Measurements from ENCODE around the gene ZNF77.

The ZNF77 gene

GRCh38 chr19:2933490-2933910, 11.3 kb downstream of the ZNF77 start:
- CTCF ChIA-PET, result no interaction called here
- POLR2A ChIA-PET, result no interaction called here
- TF ChIP-seq NFRKB (IDR thresholded peaks at IDR 0.05) (peak; percentile 47; the same call in 1 of the 2 replicates), L3MBTL2 (conservative IDR thresholded peaks at IDR 0.05) (peak; percentile 24), FOXM1 (IDR thresholded peaks at IDR 0.05; ENCODE audit: borderline replicate concordance) (no peak)
- DNase-seq (ENCODE audit: extremely low spot score), result no peak

GRCh38 chr19:2927032-2927430, 17.7 kb downstream of the ZNF77 start:
- CTCF ChIA-PET, result no interaction called here

GRCh38 chr19:2926341-2927031, 18.3 kb downstream of the ZNF77 start:
- CTCF ChIA-PET, result no interaction called here
- POLR2A ChIA-PET, result no interaction called here
- TF ChIP-seq CTBP1 (IDR thresholded peaks at IDR 0.05; ENCODE audit: borderline replicate concordance) (no peak), TARDBP (IDR thresholded peaks at IDR 0.05) (no peak), ELF4 (IDR thresholded peaks at IDR 0.05) (no peak), L3MBTL2 (conservative IDR thresholded peaks at IDR 0.05) (no peak), LEF1 (IDR thresholded peaks at IDR 0.05; ENCODE audit: borderline replicate concordance) (no peak), HDGF (IDR thresholded peaks at IDR 0.05; ENCODE audit: borderline replicate concordance) (no peak), FOXM1 (IDR thresholded peaks at IDR 0.05; ENCODE audit: borderline replicate concordance) (no peak)
- DNase-seq (ENCODE audit: extremely low spot score), result no peak

More at GRCh38 chr19:2927032-2927430, 17.7 kb downstream of the ZNF77 start:
- no peak for DNase-seq (ENCODE audit: extremely low spot score)
- no peak for TF ChIP-seq LEF1 (IDR thresholded peaks at IDR 0.05; ENCODE audit: borderline replicate concordance)
- no peak for TF ChIP-seq FOXK2 (IDR thresholded peaks at IDR 0.05)
- no peak for TF ChIP-seq SP1 (IDR thresholded peaks at IDR 0.05)
- no peak for TF ChIP-seq FOXA1 (IDR thresholded peaks at IDR 0.05)
- POLR2A ChIA-PET, result no interaction called here

- CTCF ChIA-PET, result no interaction called here
- POLR2A ChIA-PET, result interaction anchor here (2.0 kb wide), 1 partner anchor 23 kb away, joined by 11 read pairs; the partner anchor contains the start of gene ZNF57
- DNase-seq (ENCODE audit: extremely low spot score), result no peak
- TF ChIP-seq NFRKB (IDR thresholded peaks at IDR 0.05) (no peak), SUZ12 (IDR thresholded peaks at IDR 0.05) (no peak), FOXM1 (IDR thresholded peaks at IDR 0.05; ENCODE audit: borderline replicate concordance) (no peak), HDGF (IDR thresholded peaks at IDR 0.05; ENCODE audit: borderline replicate concordance) (no peak), L3MBTL2 (conservative IDR thresholded peaks at IDR 0.05) (no peak), PKNOX1 (IDR thresholded peaks at IDR 0.05) (no peak), FOXA1 (IDR thresholded peaks at IDR 0.05) (no peak), BHLHE40 (IDR thresholded peaks at IDR 0.05; ENCODE audit: borderline replicate concordance) (no peak), LEF1 (IDR thresholded peaks at IDR 0.05; ENCODE audit: borderline replicate concordance) (no peak), ZNF384 (IDR thresholded peaks at IDR 0.05) (no peak)
Measured at GRCh38 chr19:2923510-2923909, 21.3 kb downstream of the ZNF77 start.

- CTCF ChIA-PET, result no interaction called here
- no peak for DNase-seq (ENCODE audit: extremely low spot score)
- TF ChIP-seq LEF1 (IDR thresholded peaks at IDR 0.05; ENCODE audit: borderline replicate concordance) (no peak), HDGF (IDR thresholded peaks at IDR 0.05; ENCODE audit: borderline replicate concordance) (no peak), ZNF384 (IDR thresholded peaks at IDR 0.05) (no peak), ARNT (IDR thresholded peaks at IDR 0.05) (no peak), ELF4 (IDR thresholded peaks at IDR 0.05) (no peak), FOXA1 (IDR thresholded peaks at IDR 0.05) (no peak), FOXM1 (IDR thresholded peaks at IDR 0.05; ENCODE audit: borderline replicate concordance) (no peak)
- POLR2A ChIA-PET, result interaction anchor here (2.0 kb wide), 1 partner anchor 22 kb away, joined by 11 read pairs; the partner anchor contains the start of gene ZNF57
Measured at GRCh38 chr19:2922987-2923386, 21.8 kb downstream of the ZNF77 start.

- POLR2A ChIA-PET, result no interaction called here
- no peak for DNase-seq (ENCODE audit: extremely low spot score)
- CTCF ChIA-PET, result no interaction called here
- TF ChIP-seq SP1 (IDR thresholded peaks at IDR 0.05), result no peak
- TF ChIP-seq SUZ12 (IDR thresholded peaks at IDR 0.05), result no peak
- no peak; the same call in 1 of the 2 replicates for TF ChIP-seq L3MBTL2 (conservative IDR thresholded peaks at IDR 0.05)
- no peak for TF ChIP-seq LEF1 (IDR thresholded peaks at IDR 0.05; ENCODE audit: borderline replicate concordance)
- no peak for TF ChIP-seq CTBP1 (IDR thresholded peaks at IDR 0.05; ENCODE audit: borderline replicate concordance)
- no peak for TF ChIP-seq NFRKB (IDR thresholded peaks at IDR 0.05)
- TF ChIP-seq FOXA1 (IDR thresholded peaks at IDR 0.05), result no peak
Measured at GRCh38 chr19:2917275-2918184, 27.2 kb downstream of the ZNF77 start.

GRCh38 chr19:2912306-2912705, 32.5 kb downstream of the ZNF77 start:
- no peak for TF ChIP-seq FOXM1 (IDR thresholded peaks at IDR 0.05; ENCODE audit: borderline replicate concordance)
- no peak for TF ChIP-seq CTBP1 (IDR thresholded peaks at IDR 0.05; ENCODE audit: borderline replicate concordance)
- TF ChIP-seq TARDBP (IDR thresholded peaks at IDR 0.05), result no peak
- TF ChIP-seq HDGF (IDR thresholded peaks at IDR 0.05; ENCODE audit: borderline replicate concordance), result no peak
- no peak for DNase-seq (ENCODE audit: extremely low spot score)
- ChIA-PET CTCF (no interaction called here), POLR2A (no interaction called here)
